LNCAP (cell line): ENCODE data around the gene SLC1A5.

Experiments
- CTCF ChIP-seq: fragments of 450-650 bp; IDR thresholded peaks from 2 replicates; pipeline ENCODE4 v1.5.1; 2017; ENCODE audit warnings: mild to moderate bottlenecking

The SLC1A5 gene

GRCh38 chr19:46759817-46760333, 28.5 kb downstream of the SLC1A5 start:
- TF ChIP-seq CTCF, result no peak

- no peak for TF ChIP-seq CTCF
These were observed 29.2 kb downstream of the SLC1A5 start for GRCh38 chr19:46759206-46759605.

GRCh38 chr19:46756544-46756888, 31.9 kb downstream of the SLC1A5 start:
- TF ChIP-seq CTCF, result no peak

- no peak for TF ChIP-seq CTCF
These were observed 32.4 kb downstream of the SLC1A5 start for GRCh38 chr19:46755853-46756543.

- no peak for TF ChIP-seq CTCF
These were observed 33.1 kb downstream of the SLC1A5 start for GRCh38 chr19:46755077-46755852.

- no peak for TF ChIP-seq CTCF
These were observed 34.8 kb downstream of the SLC1A5 start for GRCh38 chr19:46753420-46754155.

GRCh38 chr19:46748325-46749109, 39.9 kb downstream of the SLC1A5 start:
- peak; percentile 63 for TF ChIP-seq CTCF
